ENCODE data around the gene FRMD6. TPM values are rescaled to one million over a fixed set of nuclear protein-coding genes. Genes with fewer than 3 reads are reported as not detected.

FRMD6 gene
- total RNA-seq, 1 donor from 2014 or later = 136 TPM

GRCh38 chr14:51701951-51702350 is 50.2 kb downstream of the FRMD6 start:
- H3K36me3 ChIP-seq (ENCODE audit: control insufficient read depth, insufficient read depth, low read length) = peaks cover 13% of the 10 kb centered on the region
- FAIRE-seq = no peak

GRCh38 chr14:51703787-51704186 is 52.1 kb downstream of the FRMD6 start:
- Histone ChIP-seq H3K27me3 (ENCODE audit: control insufficient read depth, insufficient read depth, low read length) (no peaks in the 10 kb centered on the region), H3K36me3 (ENCODE audit: control insufficient read depth, insufficient read depth, low read length) (peaks cover 17% of the 10 kb centered on the region), H3K4me3 (ENCODE audit: low read depth, low read length) (no peak overlapping the region)
- no peak for TF ChIP-seq CTCF (IDR thresholded peaks at IDR 0.05; ENCODE audit: insufficient read depth, low read length, severe bottlenecking)
- FAIRE-seq (no peak), DNase-seq (ENCODE audit: low read depth) (no peak)

More at GRCh38 chr14:51701951-51702350, 50.2 kb downstream of the FRMD6 start:
- TF ChIP-seq CTCF (IDR thresholded peaks at IDR 0.05; ENCODE audit: insufficient read depth, low read length, severe bottlenecking) = no peak
- DNase-seq (ENCODE audit: low read depth) = no peak
- Histone ChIP-seq H3K27me3 (ENCODE audit: control insufficient read depth, insufficient read depth, low read length) (no peaks in the 10 kb centered on the region), H3K4me3 (ENCODE audit: low read depth, low read length) (no peak overlapping the region)

GRCh38 chr14:51704545-51704944 is 52.8 kb downstream of the FRMD6 start:
- H3K36me3 ChIP-seq (ENCODE audit: control insufficient read depth, insufficient read depth, low read length) = peaks cover 21% of the 10 kb centered on the region
- no peak for FAIRE-seq

GRCh38 chr14:51707327-51707726 is 55.6 kb downstream of the FRMD6 start:
- no peak for DNase-seq (ENCODE audit: low read depth)
- Histone ChIP-seq H3K4me3 (ENCODE audit: low read depth, low read length) (no peak overlapping the region), H3K36me3 (ENCODE audit: control insufficient read depth, insufficient read depth, low read length) (peaks cover 25% of the 10 kb centered on the region), H3K27me3 (ENCODE audit: control insufficient read depth, insufficient read depth, low read length) (no peaks in the 10 kb centered on the region)
- FAIRE-seq = no peak
- TF ChIP-seq CTCF (IDR thresholded peaks at IDR 0.05; ENCODE audit: insufficient read depth, low read length, severe bottlenecking) = no peak

More at GRCh38 chr14:51704545-51704944, 52.8 kb downstream of the FRMD6 start:
- Histone ChIP-seq H3K4me3 (ENCODE audit: low read depth, low read length) (no peak overlapping the region), H3K27me3 (ENCODE audit: control insufficient read depth, insufficient read depth, low read length) (no peaks in the 10 kb centered on the region)
- no peak for TF ChIP-seq CTCF (IDR thresholded peaks at IDR 0.05; ENCODE audit: insufficient read depth, low read length, severe bottlenecking)
- no peak for DNase-seq (ENCODE audit: low read depth)

GRCh38 chr14:51711505-51711904 is 59.8 kb downstream of the FRMD6 start:
- H3K4me3 ChIP-seq (ENCODE audit: low read depth, low read length) = no peak overlapping the region
- DNase-seq (ENCODE audit: low read depth) (no peak), FAIRE-seq (no peak)
- no peak for TF ChIP-seq CTCF (IDR thresholded peaks at IDR 0.05; ENCODE audit: insufficient read depth, low read length, severe bottlenecking)
- no peaks in the 10 kb centered on the region for H3K27me3 ChIP-seq (ENCODE audit: control insufficient read depth, insufficient read depth, low read length)
- peaks cover 22% of the 10 kb centered on the region for H3K36me3 ChIP-seq (ENCODE audit: control insufficient read depth, insufficient read depth, low read length)

GRCh38 chr14:51715250-51715649 is 63.5 kb downstream of the FRMD6 start:
- peaks cover 24% of the 10 kb centered on the region for H3K36me3 ChIP-seq (ENCODE audit: control insufficient read depth, insufficient read depth, low read length)
- no peak for DNase-seq (ENCODE audit: low read depth)
- no peak for FAIRE-seq
- no peak overlapping the region for H3K4me3 ChIP-seq (ENCODE audit: low read depth, low read length)
- TF ChIP-seq CTCF (IDR thresholded peaks at IDR 0.05; ENCODE audit: insufficient read depth, low read length, severe bottlenecking) = no peak
- H3K27me3 ChIP-seq (ENCODE audit: control insufficient read depth, insufficient read depth, low read length) = no peaks in the 10 kb centered on the region

All from bronchial epithelial cell (primary cell).